ENCODE data around the gene ARL15.

The ARL15 gene

GRCh38 chr5:54273715-54274114, 36.7 kb downstream of the ARL15 start:
- Histone ChIP-seq H3K4me1 (ENCODE audit: insufficient read depth, low read length) (no peaks in the 10 kb centered on the region), H3K27me3 (ENCODE audit: insufficient read depth, low read length) (no peaks in the 10 kb centered on the region), H3K36me3 (ENCODE audit: insufficient read depth, low read length) (no peaks in the 10 kb centered on the region), H3K9me3 (ENCODE audit: low read length) (no peaks in the 10 kb centered on the region), H3K4me3 (ENCODE audit: low read length) (no peak overlapping the region), H2AFZ (ENCODE audit: low read depth, low read length) (no peak overlapping the region)

GRCh38 chr5:54272746-54273145, 37.6 kb downstream of the ARL15 start:
- H3K27me3 ChIP-seq (ENCODE audit: insufficient read depth, low read length), result no peaks in the 10 kb centered on the region
- H2AFZ ChIP-seq (ENCODE audit: low read depth, low read length), result no peak overlapping the region
- no peaks in the 10 kb centered on the region for H3K9me3 ChIP-seq (ENCODE audit: low read length)
- H3K4me3 ChIP-seq (ENCODE audit: low read length), result no peak overlapping the region
- H3K4me1 ChIP-seq (ENCODE audit: insufficient read depth, low read length), result no peaks in the 10 kb centered on the region
- H3K36me3 ChIP-seq (ENCODE audit: insufficient read depth, low read length), result no peaks in the 10 kb centered on the region

DNA sequence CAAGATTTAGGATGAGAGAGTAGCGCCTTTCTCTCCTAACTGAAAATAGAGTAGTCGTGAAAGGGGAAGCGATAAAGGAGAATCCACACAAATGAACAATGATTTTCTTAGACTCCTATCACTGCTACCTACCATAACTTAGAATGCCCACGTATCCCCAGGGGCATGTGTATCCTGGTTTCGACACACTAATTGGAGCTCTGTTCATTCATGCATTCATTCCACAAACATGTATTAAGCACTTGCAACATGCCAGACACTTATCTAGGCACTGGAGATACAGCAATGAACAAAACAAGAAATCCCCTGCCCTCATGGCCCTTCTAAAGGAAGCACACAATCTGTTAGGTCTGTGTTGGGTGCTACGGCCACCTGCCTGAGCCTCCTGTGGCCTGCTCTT, 40.0 kb downstream of the ARL15 start:
- Histone ChIP-seq H2AFZ (ENCODE audit: low read depth, low read length) (no peak overlapping the region), H3K36me3 (ENCODE audit: insufficient read depth, low read length) (no peaks in the 10 kb centered on the region), H3K4me1 (ENCODE audit: insufficient read depth, low read length) (no peaks in the 10 kb centered on the region), H3K9me3 (ENCODE audit: low read length) (no peaks in the 10 kb centered on the region), H3K4me3 (ENCODE audit: low read length) (no peak overlapping the region), H3K27me3 (ENCODE audit: insufficient read depth, low read length) (no peaks in the 10 kb centered on the region)

DNA sequence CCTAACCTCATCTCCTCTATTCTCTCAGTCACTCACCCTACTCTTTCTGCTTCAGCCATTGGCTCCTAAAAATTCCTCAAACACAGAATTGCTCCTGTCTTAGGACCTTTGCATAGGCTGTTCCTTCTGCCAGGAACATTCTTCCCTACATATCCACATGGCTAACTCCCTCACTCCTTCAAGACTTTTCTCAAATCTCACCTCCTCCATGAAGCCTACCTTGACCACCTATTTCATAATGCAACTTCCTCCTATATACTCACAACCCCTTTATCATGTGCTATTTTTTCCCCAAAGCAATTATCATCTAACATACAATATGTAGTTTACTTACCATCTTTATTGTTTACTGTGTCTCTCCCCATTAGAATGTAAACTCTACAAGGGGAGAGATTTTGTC, 45.8 kb downstream of the ARL15 start:
- H3K4me1 ChIP-seq (ENCODE audit: insufficient read depth, low read length), result peaks cover 2% of the 10 kb centered on the region
- no peaks in the 10 kb centered on the region for H3K27me3 ChIP-seq (ENCODE audit: insufficient read depth, low read length)
- H3K36me3 ChIP-seq (ENCODE audit: insufficient read depth, low read length), result no peaks in the 10 kb centered on the region
- H3K4me3 ChIP-seq (ENCODE audit: low read length), result no peak overlapping the region
- H3K9me3 ChIP-seq (ENCODE audit: low read length), result no peaks in the 10 kb centered on the region
- no peak overlapping the region for H2AFZ ChIP-seq (ENCODE audit: low read depth, low read length)

DNA sequence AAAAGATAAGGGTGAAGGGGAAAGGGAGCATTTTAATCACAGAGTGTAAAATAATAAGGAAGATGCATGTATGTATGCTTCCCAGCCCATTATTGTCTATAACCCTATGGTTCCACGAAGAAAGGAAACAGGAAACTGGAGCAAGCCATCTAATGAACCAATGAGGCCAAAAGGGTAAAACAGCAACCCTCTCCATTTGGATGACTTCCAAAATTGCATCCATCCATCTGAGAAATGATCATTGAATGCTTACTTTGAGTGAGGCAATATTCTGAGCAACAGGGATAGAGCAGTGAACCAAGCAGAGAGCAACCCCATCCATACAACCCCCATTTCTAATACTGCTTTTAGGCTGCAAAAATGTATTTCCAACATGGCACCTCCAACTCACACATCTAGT, 46.9 kb downstream of the ARL15 start:
- H2AFZ ChIP-seq (ENCODE audit: low read depth, low read length), result no peak overlapping the region
- no peak overlapping the region for H3K4me3 ChIP-seq (ENCODE audit: low read length)
- no peaks in the 10 kb centered on the region for H3K36me3 ChIP-seq (ENCODE audit: insufficient read depth, low read length)
- H3K4me1 ChIP-seq (ENCODE audit: insufficient read depth, low read length), result peaks cover 2% of the 10 kb centered on the region
- no peaks in the 10 kb centered on the region for H3K27me3 ChIP-seq (ENCODE audit: insufficient read depth, low read length)
- no peaks in the 10 kb centered on the region for H3K9me3 ChIP-seq (ENCODE audit: low read length)

DNA sequence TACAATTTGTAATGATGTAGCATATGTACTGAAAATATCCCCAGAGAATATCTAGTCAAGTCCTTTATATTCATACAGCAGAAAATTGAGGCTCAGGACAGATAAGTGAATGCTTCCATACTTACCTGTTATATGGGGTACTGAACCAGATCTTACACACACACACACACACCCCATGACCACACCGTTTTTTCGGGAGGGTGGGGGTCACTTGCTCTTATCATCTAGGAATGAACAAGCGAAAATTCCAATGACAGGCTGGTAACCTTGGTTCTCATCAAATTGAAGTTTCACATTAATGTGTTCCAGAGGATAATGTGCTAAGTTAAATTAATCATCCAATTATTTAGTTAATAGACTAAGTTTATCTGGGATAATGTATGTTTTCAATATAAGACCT, 48.8 kb downstream of the ARL15 start:
- H3K4me3 ChIP-seq (ENCODE audit: low read length), result no peak overlapping the region
- no peak overlapping the region for H2AFZ ChIP-seq (ENCODE audit: low read depth, low read length)
- H3K9me3 ChIP-seq (ENCODE audit: low read length), result no peaks in the 10 kb centered on the region
- no peaks in the 10 kb centered on the region for H3K36me3 ChIP-seq (ENCODE audit: insufficient read depth, low read length)
- no peaks in the 10 kb centered on the region for H3K27me3 ChIP-seq (ENCODE audit: insufficient read depth, low read length)
- H3K4me1 ChIP-seq (ENCODE audit: insufficient read depth, low read length), result peaks cover 2% of the 10 kb centered on the region

GRCh38 chr5:54259981-54260380, 50.4 kb downstream of the ARL15 start:
- Histone ChIP-seq H3K27me3 (ENCODE audit: insufficient read depth, low read length) (no peaks in the 10 kb centered on the region), H3K4me1 (ENCODE audit: insufficient read depth, low read length) (peaks cover 2% of the 10 kb centered on the region), H3K9me3 (ENCODE audit: low read length) (no peaks in the 10 kb centered on the region), H3K4me3 (ENCODE audit: low read length) (no peak overlapping the region), H3K36me3 (ENCODE audit: insufficient read depth, low read length) (no peaks in the 10 kb centered on the region), H2AFZ (ENCODE audit: low read depth, low read length) (no peak overlapping the region)

GRCh38 chr5:54259090-54259489, 51.3 kb downstream of the ARL15 start:
- H3K4me1 ChIP-seq (ENCODE audit: insufficient read depth, low read length), result peaks cover 2% of the 10 kb centered on the region

DNA sequence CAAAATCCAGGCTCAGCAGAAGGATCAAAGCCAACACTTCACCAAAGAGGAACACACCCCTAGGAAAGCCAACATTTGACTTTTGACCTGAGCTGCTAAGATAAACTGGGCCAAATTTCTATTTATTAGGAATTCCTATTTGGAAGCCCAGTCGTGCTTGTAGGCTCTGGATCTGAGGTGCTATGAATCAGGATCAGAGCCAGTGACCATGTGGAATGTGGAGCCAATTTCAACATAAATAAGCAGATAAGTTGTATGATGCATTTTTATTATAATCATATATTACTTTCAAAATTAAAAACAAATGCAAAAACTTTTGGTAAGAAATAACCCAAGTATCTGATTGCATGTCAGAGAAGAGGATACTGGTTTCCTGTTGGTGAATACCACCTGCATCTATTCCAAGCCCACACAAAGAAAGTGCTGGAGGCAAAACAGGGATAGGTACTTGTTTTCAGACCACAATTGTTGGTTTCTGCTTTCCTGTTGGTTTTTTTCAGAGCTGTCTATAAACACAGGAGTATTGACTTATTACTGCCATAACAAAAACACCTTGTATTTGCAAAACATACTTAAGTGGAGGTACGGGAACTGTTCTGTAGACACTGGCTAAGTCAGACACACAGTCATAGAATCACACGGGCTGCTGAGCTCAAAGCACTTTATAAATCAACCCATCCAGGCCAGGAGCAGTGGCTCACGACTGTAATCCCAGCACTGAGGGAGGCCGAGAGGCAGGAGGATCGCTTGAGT, 52.8 kb downstream of the ARL15 start:
- H3K4me1 ChIP-seq (ENCODE audit: insufficient read depth, low read length), result no peaks in the 10 kb centered on the region
- H3K36me3 ChIP-seq (ENCODE audit: insufficient read depth, low read length), result no peaks in the 10 kb centered on the region
- no peaks in the 10 kb centered on the region for H3K27me3 ChIP-seq (ENCODE audit: insufficient read depth, low read length)
- no peak overlapping the region for H3K4me3 ChIP-seq (ENCODE audit: low read length)
- H2AFZ ChIP-seq (ENCODE audit: low read depth, low read length), result no peak overlapping the region
- no peaks in the 10 kb centered on the region for H3K9me3 ChIP-seq (ENCODE audit: low read length)

More at GRCh38 chr5:54259090-54259489, 51.3 kb downstream of the ARL15 start:
- H3K27me3 ChIP-seq (ENCODE audit: insufficient read depth, low read length), result no peaks in the 10 kb centered on the region
- H3K4me3 ChIP-seq (ENCODE audit: low read length), result no peak overlapping the region
- H3K36me3 ChIP-seq (ENCODE audit: insufficient read depth, low read length), result no peaks in the 10 kb centered on the region
- no peak overlapping the region for H2AFZ ChIP-seq (ENCODE audit: low read depth, low read length)
- H3K9me3 ChIP-seq (ENCODE audit: low read length), result no peaks in the 10 kb centered on the region

DNA sequence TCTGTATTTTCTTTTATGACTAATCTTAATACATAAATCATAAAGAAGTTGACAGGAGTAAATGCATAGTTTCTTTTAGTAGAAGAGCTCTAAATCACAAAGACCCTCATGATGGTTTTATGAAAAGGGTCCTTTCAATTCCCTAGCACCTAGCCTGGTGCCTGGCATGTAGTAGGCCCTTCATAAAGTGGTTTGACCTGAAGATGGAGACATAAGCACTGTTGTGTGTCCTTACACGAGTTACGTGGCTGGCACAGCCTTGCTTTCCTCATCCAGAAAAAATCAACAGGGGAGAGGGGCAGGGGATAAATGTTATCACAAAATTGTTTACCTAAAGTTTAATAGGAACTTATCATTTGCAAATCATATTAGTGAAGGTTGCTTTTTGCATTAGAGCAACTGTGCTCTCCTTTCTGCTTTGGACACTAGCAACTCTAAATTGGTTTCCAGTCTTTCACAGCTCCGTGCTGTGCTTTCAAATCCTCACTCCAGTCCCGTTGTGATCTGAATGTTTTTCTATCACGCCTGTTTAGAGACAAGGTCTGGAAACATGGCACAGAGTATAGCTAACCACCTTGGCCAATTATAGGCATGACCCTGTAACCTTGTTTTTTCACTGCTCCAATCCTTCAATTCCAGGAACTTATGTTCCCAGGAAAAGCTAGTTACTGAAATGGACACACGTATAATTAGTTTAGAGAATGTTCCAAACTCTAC, 55.7 kb downstream of the ARL15 start:
- H3K4me1 ChIP-seq (ENCODE audit: insufficient read depth, low read length), result no peaks in the 10 kb centered on the region
- no peak overlapping the region for H3K4me3 ChIP-seq (ENCODE audit: low read length)
- H3K36me3 ChIP-seq (ENCODE audit: insufficient read depth, low read length), result no peaks in the 10 kb centered on the region
- no peaks in the 10 kb centered on the region for H3K27me3 ChIP-seq (ENCODE audit: insufficient read depth, low read length)
- H2AFZ ChIP-seq (ENCODE audit: low read depth, low read length), result no peak overlapping the region
- no peaks in the 10 kb centered on the region for H3K9me3 ChIP-seq (ENCODE audit: low read length)

DNA sequence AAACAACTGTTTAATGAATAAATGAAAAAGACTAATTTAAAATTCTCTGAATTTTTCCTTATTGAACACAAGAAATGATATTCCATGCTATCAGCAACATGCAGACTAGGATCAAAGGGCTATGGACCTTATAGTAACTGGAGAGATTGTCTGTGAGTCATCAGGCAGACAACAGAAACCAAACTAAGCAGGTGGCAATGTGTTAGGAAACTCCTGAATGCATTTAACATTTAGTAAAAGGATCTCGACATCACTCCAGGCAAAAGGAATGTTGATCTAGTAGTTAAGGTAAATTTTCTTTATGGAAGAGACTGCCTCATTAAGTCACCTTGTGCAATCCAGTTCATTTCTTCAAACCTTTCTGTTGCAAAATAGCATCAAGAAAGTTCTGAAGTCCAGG, 58.4 kb downstream of the ARL15 start:
- Histone ChIP-seq H3K27me3 (ENCODE audit: insufficient read depth, low read length) (no peaks in the 10 kb centered on the region), H3K4me3 (ENCODE audit: low read length) (no peak overlapping the region), H3K36me3 (ENCODE audit: insufficient read depth, low read length) (no peaks in the 10 kb centered on the region), H3K9me3 (ENCODE audit: low read length) (no peaks in the 10 kb centered on the region), H3K4me1 (ENCODE audit: insufficient read depth, low read length) (no peaks in the 10 kb centered on the region), H2AFZ (ENCODE audit: low read depth, low read length) (no peak overlapping the region)

- Histone ChIP-seq H3K9me3 (ENCODE audit: low read length) (no peaks in the 10 kb centered on the region), H3K4me1 (ENCODE audit: insufficient read depth, low read length) (no peaks in the 10 kb centered on the region), H3K27me3 (ENCODE audit: insufficient read depth, low read length) (no peaks in the 10 kb centered on the region), H3K4me3 (ENCODE audit: low read length) (no peak overlapping the region), H3K36me3 (ENCODE audit: insufficient read depth, low read length) (no peaks in the 10 kb centered on the region), H2AFZ (ENCODE audit: low read depth, low read length) (no peak overlapping the region)
Measured at GRCh38 chr5:54249210-54250028, 61.0 kb downstream of the ARL15 start.

- no peaks in the 10 kb centered on the region for H3K4me1 ChIP-seq (ENCODE audit: insufficient read depth, low read length)
- H3K9me3 ChIP-seq (ENCODE audit: low read length), result no peaks in the 10 kb centered on the region
- H3K27me3 ChIP-seq (ENCODE audit: insufficient read depth, low read length), result no peaks in the 10 kb centered on the region
- no peak overlapping the region for H3K4me3 ChIP-seq (ENCODE audit: low read length)
- no peaks in the 10 kb centered on the region for H3K36me3 ChIP-seq (ENCODE audit: insufficient read depth, low read length)
- no peak overlapping the region for H2AFZ ChIP-seq (ENCODE audit: low read depth, low read length)
Measured at GRCh38 chr5:54247226-54247625, 63.1 kb downstream of the ARL15 start.

Measured in neuron (in vitro differentiated cells).